Mesodermal cell (in vitro differentiated cells): ENCODE data around the gene EEF1G.
"Not testable (repeated sequence)": the region's sequence is repeated elsewhere in the genome, so short reads cannot be mapped to it uniquely, and the experiment has no call there.

Experiments used
- H3K27ac ChIP-seq: 2 replicates; pipeline ENCODE4 v1.7.0; 2013; ENCODE audit warnings: mild to moderate bottlenecking, low read depth, low read length, moderate library complexity; ENCODE audit not compliant: severe bottlenecking
- H3K36me3 ChIP-seq: 2 replicates; pipeline ENCODE4 v1.7.1; 2013; ENCODE audit warnings: mild to moderate bottlenecking, low read length, moderate library complexity; ENCODE audit not compliant: control insufficient read depth, insufficient read depth
- H3K4me1 ChIP-seq: one replicate; pipeline ENCODE4 v1.7.1; 2013; ENCODE audit warnings: mild to moderate bottlenecking, low read length; ENCODE audit not compliant: insufficient read depth, control insufficient read depth, poor library complexity, severe bottlenecking
- H3K4me3 ChIP-seq: 2 replicates; pipeline ENCODE4 v1.7.0; 2013; ENCODE audit warnings: low read length, control low read depth, mild to moderate bottlenecking; ENCODE audit not compliant: insufficient read depth, poor library complexity, severe bottlenecking; ENCODE audit errors: extremely low read depth
- H3K9me3 ChIP-seq: 2 replicates; pipeline ENCODE4 v1.7.1; 2013; ENCODE audit warnings: mild to moderate bottlenecking, low read length, moderate library complexity; ENCODE audit not compliant: control insufficient read depth
- WGBS, 2 experiments: methylation state at CpG; one replicate each; pipeline ENCODE4 v1.1.5; 2013; ENCODE audit warnings: missing lambda C conversion rate in 2 of 2; ENCODE audit not compliant: insufficient coverage in 2 of 2; 5-methylcytosine and 5-hydroxymethylcytosine counted together

EEF1G gene

GRCh38 chr11:62561677-62562230 lies 11.9 kb downstream of the EEF1G start:
- Histone ChIP-seq H3K4me1 (peaks cover 43% of the 10 kb centered on the region), H3K27ac (peak overlapping the region; percentile 64), H3K36me3 (peaks cover 88% of the 10 kb centered on the region)
- H3K9me3 ChIP-seq, H3K4me3 ChIP-seq: not testable (repeated sequence)
- WGBS, 2 experiments: 14 to 60% methylated on average over 1 to 2 of the region's 3 CpGs

DNA sequence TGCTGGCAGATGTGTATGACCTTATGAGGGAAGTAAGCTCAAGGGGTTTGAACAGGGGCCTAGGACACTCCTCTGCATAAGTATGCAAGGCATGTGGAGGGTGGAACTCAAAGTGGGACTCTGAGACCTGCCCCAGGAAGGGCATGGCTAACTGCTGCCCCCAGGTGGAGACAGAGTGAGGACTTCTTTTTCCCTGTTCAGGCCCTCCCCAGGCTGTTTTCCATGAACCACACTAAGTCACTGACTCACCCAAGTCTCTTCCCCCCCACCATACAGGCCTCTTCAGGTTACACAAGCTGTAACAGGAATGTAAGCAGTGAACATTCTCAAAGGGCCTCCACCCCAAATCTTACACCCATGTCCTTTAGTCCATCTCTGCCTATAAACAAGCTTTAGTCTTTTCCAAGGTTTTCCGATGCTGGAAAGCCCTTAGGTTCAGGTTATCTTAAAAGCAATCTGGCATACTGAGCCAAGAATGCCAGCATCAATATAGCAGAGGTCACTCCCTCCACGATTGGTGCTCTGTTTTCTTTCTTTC lies 13.1 kb downstream of the EEF1G start:
- H3K4me1 ChIP-seq: peaks cover 53% of the 10 kb centered on the region
- WGBS, 2 experiments: 58 to 62% methylated on average over 2 of the region's 2 CpGs
- H3K4me3 ChIP-seq: no peak overlapping the region
- H3K27ac ChIP-seq: peak overlapping the region; percentile 64
- peaks cover 78% of the 10 kb centered on the region for H3K36me3 ChIP-seq
- H3K9me3 ChIP-seq: no peaks in the 10 kb centered on the region

GRCh38 chr11:62559626-62560025 lies 14.1 kb downstream of the EEF1G start:
- Histone ChIP-seq H3K36me3 (peaks cover 79% of the 10 kb centered on the region), H3K27ac (peak overlapping the region; percentile 39), H3K4me1 (peaks cover 63% of the 10 kb centered on the region)
- WGBS, 2 experiments: 88 to 95% methylated on average over 5 of the region's 5 CpGs
- not testable (repeated sequence) for H3K4me3 ChIP-seq, H3K9me3 ChIP-seq

DNA sequence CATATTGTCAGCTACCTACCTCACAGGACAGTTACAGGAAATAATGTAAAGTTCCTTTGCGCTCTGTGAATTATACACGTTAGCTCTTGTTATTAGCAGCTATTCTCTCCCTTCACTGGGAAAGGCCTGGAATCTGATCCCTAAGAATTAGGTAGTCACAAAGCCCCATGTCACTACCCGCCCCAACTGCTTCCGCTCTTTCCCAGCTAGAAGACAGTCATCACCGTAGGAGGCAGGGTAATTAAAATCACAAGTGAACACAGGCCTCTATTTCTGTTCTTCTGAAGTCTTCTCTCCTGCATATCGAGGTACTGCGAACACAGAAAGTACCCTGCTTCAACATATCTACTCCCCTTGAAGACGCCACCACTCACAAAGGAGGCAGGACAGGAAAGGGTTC lies 14.5 kb downstream of the EEF1G start:
- 80 to 85% methylated on average over 6 of the region's 8 CpGs for WGBS, 2 experiments
- Histone ChIP-seq H3K27ac (peak overlapping the region; percentile 39), H3K9me3 (no peaks in the 10 kb centered on the region), H3K4me3 (no peak overlapping the region), H3K36me3 (peaks cover 76% of the 10 kb centered on the region), H3K4me1 (peaks cover 67% of the 10 kb centered on the region)

DNA sequence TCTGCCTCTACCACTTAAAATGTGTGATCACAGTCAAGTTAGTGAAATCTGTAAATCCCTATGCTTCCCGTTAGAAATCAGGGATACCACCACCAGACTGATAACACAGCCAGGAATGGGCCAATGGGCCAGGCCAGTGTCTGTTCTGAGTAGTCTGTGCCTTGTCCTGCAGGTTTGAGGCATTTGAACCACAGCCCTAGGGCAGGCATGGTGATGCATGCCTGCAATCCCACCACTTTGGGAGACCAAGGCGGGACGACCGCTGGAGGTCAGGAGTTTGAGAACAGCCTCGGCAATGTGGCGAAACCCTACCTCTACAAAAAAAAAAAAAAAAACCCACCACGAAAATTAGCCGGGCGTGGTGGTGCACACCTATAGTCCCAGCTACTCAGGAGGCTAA lies 15.0 kb downstream of the EEF1G start:
- 75% methylated on average over 1 of the region's 9 CpGs; no CpG with 5 or more reads in 1 of the 2 experiments for WGBS, 2 experiments
- peaks cover 71% of the 10 kb centered on the region for H3K36me3 ChIP-seq
- H3K27ac ChIP-seq: peak overlapping the region; percentile 39

GRCh38 chr11:62556875-62557631 lies 16.6 kb downstream of the EEF1G start:
- WGBS, 2 experiments: 89 to 92% methylated on average over 3 of the region's 3 CpGs
- no peak overlapping the region for H3K4me3 ChIP-seq
- peak overlapping the region; percentile 96 for H3K27ac ChIP-seq
- H3K36me3 ChIP-seq: peaks cover 57% of the 10 kb centered on the region
- peaks cover 78% of the 10 kb centered on the region for H3K4me1 ChIP-seq
- H3K9me3 ChIP-seq: no peaks in the 10 kb centered on the region

More for the DNA sequence above, 15.0 kb downstream of the EEF1G start:
- Histone ChIP-seq H3K4me3 (no peak overlapping the region), H3K9me3 (no peaks in the 10 kb centered on the region), H3K4me1 (peaks cover 73% of the 10 kb centered on the region)

GRCh38 chr11:62556108-62556874 lies 17.4 kb downstream of the EEF1G start:
- Histone ChIP-seq H3K36me3 (peaks cover 49% of the 10 kb centered on the region), H3K4me1 (peaks cover 82% of the 10 kb centered on the region), H3K4me3 (no peak overlapping the region), H3K27ac (peak overlapping the region; percentile 96), H3K9me3 (no peaks in the 10 kb centered on the region)
- 37 to 44% methylated on average over 5 to 8 of the region's 14 CpGs for WGBS, 2 experiments

GRCh38 chr11:62555464-62556107 lies 18.1 kb downstream of the EEF1G start:
- Histone ChIP-seq H3K27ac (peak overlapping the region; percentile 96), H3K4me1 (peaks cover 82% of the 10 kb centered on the region), H3K4me3 (no peak overlapping the region), H3K9me3 (no peaks in the 10 kb centered on the region), H3K36me3 (peaks cover 48% of the 10 kb centered on the region)
- WGBS, 2 experiments: 17% methylated on average over 1 of the region's 4 CpGs; no CpG with 5 or more reads in 1 of the 2 experiments

DNA sequence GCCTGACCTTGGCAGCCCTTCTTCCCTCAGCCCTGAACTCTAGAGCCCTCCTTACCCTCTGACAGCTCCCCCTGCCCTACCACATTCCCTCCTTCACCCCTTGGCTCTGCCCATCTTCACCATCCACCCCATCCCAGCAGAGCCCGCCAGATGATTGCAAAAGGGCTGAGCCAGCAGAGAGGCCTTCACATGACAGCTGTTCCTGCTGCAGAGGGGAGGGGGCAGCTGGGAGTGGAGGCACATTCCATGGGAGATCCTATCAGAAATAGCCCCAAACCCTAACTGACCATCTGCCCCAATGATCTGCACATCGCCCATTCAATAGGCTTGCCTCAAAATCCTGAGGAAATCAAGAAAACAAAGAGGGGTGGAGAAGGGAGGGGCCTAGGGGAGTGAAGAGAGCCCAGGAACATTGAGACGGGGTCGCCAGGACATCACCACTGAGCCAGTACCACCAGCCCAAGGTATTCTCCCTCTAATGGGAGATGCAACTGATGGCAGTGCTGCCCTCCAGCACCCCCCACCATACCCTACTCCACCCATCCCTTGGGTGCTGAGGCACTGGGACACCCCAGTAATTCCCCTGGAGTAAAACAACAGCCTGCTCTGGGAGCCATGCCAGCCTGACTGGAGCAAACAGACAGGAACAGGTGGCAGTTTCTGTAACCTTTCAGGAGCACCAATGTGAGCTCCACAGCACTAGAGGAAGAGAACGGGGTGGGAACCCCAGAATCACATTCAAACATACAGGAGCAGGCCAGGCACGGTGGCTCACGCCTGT lies 19.1 kb downstream of the EEF1G start:
- Histone ChIP-seq H3K4me3 (no peak overlapping the region), H3K36me3 (peaks cover 40% of the 10 kb centered on the region), H3K27ac (peak overlapping the region; percentile 98), H3K9me3 (no peaks in the 10 kb centered on the region), H3K4me1 (peaks cover 74% of the 10 kb centered on the region)
- 85 to 87% methylated on average over 4 of the region's 7 CpGs for WGBS, 2 experiments
